ENCODE data around the gene SLC17A7. TPM values are rescaled to one million over a fixed set of nuclear protein-coding genes. Genes with fewer than 3 reads are reported as not detected.

SLC17A7 gene
- total RNA-seq, 2 experiments from 2014 or later: 0.07 to 0.14 TPM

DNA sequence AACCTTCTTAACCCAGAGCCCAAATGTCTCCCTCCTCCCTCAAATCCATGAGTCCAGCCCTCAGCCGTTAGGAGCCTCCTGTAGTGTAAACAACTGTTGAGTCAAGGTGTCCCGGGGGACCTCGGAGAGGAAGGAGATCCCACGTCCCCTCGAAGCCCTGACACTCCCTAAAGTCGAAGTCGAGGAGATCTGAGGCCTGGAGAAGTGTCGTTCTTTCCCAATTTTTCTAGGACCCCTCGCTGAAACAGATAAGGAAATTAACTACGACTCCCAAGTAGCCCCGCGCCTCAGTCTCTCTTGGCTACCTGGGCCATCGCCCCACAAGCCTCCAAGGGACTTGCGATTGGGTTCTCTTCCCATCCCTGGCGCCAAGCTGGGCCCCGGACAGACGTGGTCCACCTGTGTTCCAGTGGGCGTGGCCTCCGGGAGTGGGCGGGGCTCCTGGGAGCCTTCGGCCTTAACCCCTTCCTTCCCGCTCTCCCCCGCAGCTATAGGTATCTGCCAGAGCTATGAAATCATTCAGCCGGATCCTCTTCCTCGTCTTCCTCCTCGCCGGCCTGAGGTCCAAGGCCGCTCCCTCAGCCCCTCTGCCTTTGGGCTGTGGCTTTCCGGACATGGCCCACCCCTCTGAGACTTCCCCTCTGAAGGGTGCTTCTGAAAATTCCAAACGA, 15.3 kb downstream of the SLC17A7 start:
- Mint-ChIP-seq H3K4me3 (no peak overlapping the region), H3K36me3 (ENCODE audit: low read depth) (no peaks in the 10 kb centered on the region), H3K27me3 (peaks cover 83% of the 10 kb centered on the region), H3K27ac (no peak overlapping the region), H3K9me3 (ENCODE audit: low read depth) (no peaks in the 10 kb centered on the region), H3K4me1 (peaks cover 50% of the 10 kb centered on the region)
- ATAC-seq (no peak), DNase-seq (peak; percentile 68)
- POLR2A ChIA-PET: interaction anchor here (1.2 kb wide), 1 partner anchor 10 kb away, joined by 4 read pairs; no protein-coding TSS in a partner anchor
- CTCF ChIA-PET: interaction anchor here (0.6 to 1.8 kb wide), 5 partner anchors 10 to 201 kb away, joined by 3 to 7 read pairs (median 3); no protein-coding TSS in a partner anchor
- intact Hi-C loops (cut with DNase I, micrococcal nuclease): no loop called here

DNA sequence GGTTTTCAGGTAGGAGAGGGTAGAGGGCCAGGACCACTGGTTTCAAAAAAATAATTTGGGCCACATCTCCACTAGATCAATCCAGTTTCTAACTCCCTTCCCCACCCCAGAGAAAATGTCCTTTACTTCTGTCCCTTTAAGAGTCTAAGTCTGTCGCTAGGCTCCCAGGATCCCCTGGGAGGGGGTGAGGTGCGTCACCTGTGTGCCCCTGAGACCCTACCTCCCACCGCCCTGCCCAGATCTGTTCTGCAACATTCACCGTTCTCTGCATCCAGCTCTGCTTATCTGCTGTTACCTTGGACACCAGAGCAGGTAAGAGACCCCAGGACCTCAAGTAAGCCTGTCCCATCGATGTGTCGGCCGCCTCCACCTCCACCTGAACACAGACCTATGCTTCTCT, 16.1 kb downstream of the SLC17A7 start, which contains the start of gene GFY:
Gene GFY (plus strand): TSS at position 211 of the 400 bp plus-strand sequence. CDS start 1,043 bp downstream, outside the sequence.
- Mint-ChIP-seq H3K27ac (no peak within 1 kb of the TSS), H3K4me1 (peaks cover 56% of the 10 kb centered on the region), H3K9me3 (ENCODE audit: low read depth) (no peaks in the 10 kb centered on the region), H3K4me3 (no peak within 1 kb of the TSS), H3K27me3 (peaks cover 84% of the 10 kb centered on the region), H3K36me3 (ENCODE audit: low read depth) (no peaks in the 10 kb centered on the region)
- ChIA-PET CTCF (interaction anchor here (0.7 to 1.8 kb wide), 5 partner anchors 11 to 728 kb away, joined by 3 to 7 read pairs (median 4); no protein-coding TSS in a partner anchor), POLR2A (no interaction called here)
- intact Hi-C loops (cut with DNase I, micrococcal nuclease): no loop called here
- DNase-seq (no peak), ATAC-seq (no peak)

DNA sequence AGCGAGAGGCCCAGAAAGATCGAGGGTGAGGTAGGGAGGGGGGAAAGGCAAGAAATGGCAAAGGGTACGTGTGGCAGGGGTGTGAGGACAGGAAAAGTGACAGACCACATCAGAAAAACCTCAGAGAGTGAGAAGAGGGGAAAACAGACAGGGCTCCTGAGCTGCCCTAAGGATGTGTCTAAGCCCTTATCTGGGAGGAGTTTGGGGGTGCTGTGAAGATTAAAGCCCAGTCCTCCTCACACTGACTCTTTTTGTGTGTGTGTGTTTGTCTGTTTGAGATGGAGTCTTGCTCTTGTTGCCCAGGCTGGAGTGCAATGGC, 17.4 kb downstream of the SLC17A7 start:
- Mint-ChIP-seq H3K4me3 (peak overlapping the region; percentile 15), H3K9me3 (ENCODE audit: low read depth) (no peaks in the 10 kb centered on the region), H3K27ac (no peak overlapping the region), H3K4me1 (peaks cover 54% of the 10 kb centered on the region), H3K36me3 (ENCODE audit: low read depth) (no peaks in the 10 kb centered on the region), H3K27me3 (peaks cover 81% of the 10 kb centered on the region)
- intact Hi-C loops (cut with DNase I, micrococcal nuclease): loop anchor here in 1 of 2 experiments (2.0 kb wide), 1 partner anchor 15 kb away; no protein-coding TSS in a partner anchor
- DNase-seq (no peak), ATAC-seq (no peak)
- ChIA-PET POLR2A (no interaction called here), CTCF (interaction anchor here (0.6 to 1.6 kb wide), 3 partner anchors 9 to 713 kb away, joined by 3 to 6 read pairs (median 3); no protein-coding TSS in a partner anchor)

DNA sequence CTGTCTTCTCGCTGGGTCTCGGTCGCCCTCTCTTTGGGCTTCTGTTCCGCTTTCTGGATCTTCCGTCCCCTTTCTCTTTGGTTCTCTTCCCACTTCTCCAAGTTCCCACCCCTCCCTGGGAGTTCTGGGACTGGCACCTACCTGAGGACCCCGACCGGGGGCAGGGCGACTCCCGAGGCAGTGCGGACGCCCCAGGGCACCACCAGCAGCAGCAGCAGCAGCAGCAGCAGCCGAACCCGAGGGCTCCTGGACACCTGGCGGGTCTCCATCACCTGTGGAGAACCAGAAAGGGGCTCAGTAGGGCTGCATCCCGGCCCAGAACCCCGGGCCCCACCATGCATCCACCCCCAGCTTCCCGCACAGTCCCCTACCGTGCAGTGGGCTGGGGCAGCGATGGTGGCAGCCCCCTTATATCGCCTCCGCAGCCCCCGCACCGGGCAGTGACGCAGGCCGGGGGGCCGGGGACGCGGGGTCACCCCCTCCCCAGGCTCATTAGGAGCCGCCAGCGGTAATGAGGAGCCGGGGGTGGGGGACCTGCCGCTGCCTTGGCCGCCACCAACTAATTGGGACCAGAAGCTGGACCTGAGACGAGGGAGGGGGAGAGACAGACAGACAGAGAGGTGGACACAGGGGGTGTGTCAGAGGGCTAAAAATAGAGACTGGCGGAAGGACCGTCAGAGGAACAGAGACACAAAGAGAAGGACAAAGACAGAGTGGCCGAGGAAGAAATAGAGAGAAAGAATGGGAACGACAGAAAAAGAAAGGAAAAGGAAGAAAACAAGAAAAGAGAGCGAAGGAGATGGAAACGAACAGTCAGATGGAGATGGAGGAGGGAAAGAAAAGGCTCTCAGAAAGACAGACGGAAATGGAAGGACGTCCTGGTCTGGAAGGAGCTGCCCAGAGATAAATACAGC, 18.0 kb downstream of the SLC17A7 start, which contains the start of gene PTH2:
Gene PTH2 (minus strand): TSS at position 371 of the 914 bp plus-strand sequence. CDS start 102 bp downstream, at position 269.
- H3K4me1 Mint-ChIP-seq: peaks cover 50% of the 10 kb centered on the region
- CTCF ChIA-PET: interaction anchor here (0.6 to 1.6 kb wide), 3 partner anchors 8 to 713 kb away, joined by 3 to 6 read pairs (median 3); no protein-coding TSS in a partner anchor
- no peak for ATAC-seq

DNA sequence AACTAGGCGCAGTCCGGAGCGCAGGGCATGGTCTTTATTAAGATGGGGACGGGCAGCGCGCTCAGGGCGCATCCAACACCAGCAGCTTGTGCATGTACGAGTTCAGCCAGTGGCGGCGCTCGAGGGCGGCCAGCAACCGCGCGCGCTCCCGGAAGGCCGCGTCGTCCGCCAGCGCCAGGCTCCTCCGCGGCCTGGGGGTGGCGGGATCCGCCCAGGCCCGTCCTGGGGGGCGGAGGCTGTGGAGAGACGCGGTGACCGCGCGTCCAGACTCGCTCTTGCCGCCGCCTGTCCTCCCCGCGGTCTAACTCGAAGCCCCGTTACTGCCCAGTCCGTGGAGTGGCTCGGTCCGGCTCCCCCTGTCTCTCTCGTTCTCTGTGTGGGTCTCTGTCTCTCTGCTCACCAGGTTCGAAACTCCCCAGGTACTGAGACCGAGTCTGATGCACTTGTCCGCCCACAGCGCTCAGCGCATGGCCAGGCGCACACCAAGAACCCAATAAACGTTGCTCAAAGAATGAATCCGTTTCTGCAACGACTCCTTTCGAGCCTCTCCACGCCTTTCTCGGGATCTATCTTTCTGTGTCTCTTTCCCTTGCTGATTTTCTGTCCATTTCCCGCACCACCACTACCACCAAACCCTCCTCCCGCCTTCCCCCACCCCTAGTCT, 18.8 kb downstream of the SLC17A7 start:
- intact Hi-C loops (cut with DNase I, micrococcal nuclease): loop anchor here (1.0 to 2.0 kb wide), 3 partner anchors 14 to 59 kb away; partner anchors contain the start of gene DKKL1 (in 1 of the 2)
- Mint-ChIP-seq H3K9me3 (ENCODE audit: low read depth) (no peaks in the 10 kb centered on the region), H3K36me3 (ENCODE audit: low read depth) (no peaks in the 10 kb centered on the region), H3K27me3 (peaks cover 72% of the 10 kb centered on the region), H3K4me3 (peak overlapping the region; percentile 57), H3K27ac (no peak overlapping the region), H3K4me1 (peaks cover 43% of the 10 kb centered on the region)
- peak; percentile 83 for DNase-seq
- peak; percentile 77 for ATAC-seq
- ChIA-PET POLR2A (no interaction called here), CTCF (interaction anchor here (0.8 to 1.9 kb wide), 4 partner anchors 14 to 161 kb away, joined by 3 to 5 read pairs (median 4); no protein-coding TSS in a partner anchor)

More for the DNA sequence above, 18.0 kb downstream of the SLC17A7 start, which contains the start of gene PTH2:
- intact Hi-C loops (cut with DNase I, micrococcal nuclease): loop anchor here in 1 of 2 experiments (2.0 kb wide), 1 partner anchor 15 kb away; no protein-coding TSS in a partner anchor
- Mint-ChIP-seq H3K9me3 (ENCODE audit: low read depth) (no peaks in the 10 kb centered on the region), H3K4me3 (peak within 1 kb of the TSS; percentile 57), H3K36me3 (ENCODE audit: low read depth) (no peaks in the 10 kb centered on the region), H3K27me3 (peaks cover 78% of the 10 kb centered on the region), H3K27ac (no peak within 1 kb of the TSS)
- POLR2A ChIA-PET: no interaction called here
- no peak for DNase-seq

DNA sequence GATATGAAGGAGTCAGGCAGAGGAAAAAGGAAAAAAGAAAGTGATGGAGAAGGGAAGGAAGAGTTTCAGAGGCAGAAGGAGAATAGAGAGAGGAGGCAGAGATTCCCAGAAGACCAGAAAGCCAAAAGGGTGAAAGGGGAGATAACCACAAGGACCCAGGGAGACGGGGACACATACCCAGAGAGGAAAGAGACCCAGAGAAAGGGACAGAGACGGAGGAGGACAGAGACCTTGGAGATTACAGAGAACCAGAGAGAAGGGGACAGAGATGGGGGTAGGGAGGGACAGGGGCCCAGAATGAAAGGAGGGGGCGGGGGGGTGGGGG, 19.5 kb downstream of the SLC17A7 start:
- ChIA-PET CTCF (interaction anchor here (0.8 to 1.9 kb wide), 4 partner anchors 13 to 160 kb away, joined by 3 to 5 read pairs (median 4); no protein-coding TSS in a partner anchor), POLR2A (no interaction called here)
- Mint-ChIP-seq H3K9me3 (ENCODE audit: low read depth) (no peaks in the 10 kb centered on the region), H3K4me1 (peaks cover 38% of the 10 kb centered on the region), H3K27me3 (peaks cover 66% of the 10 kb centered on the region), H3K27ac (no peak overlapping the region), H3K36me3 (ENCODE audit: low read depth) (no peaks in the 10 kb centered on the region), H3K4me3 (no peak overlapping the region)
- intact Hi-C loops (cut with DNase I, micrococcal nuclease): loop anchor here (1.0 to 2.0 kb wide), 3 partner anchors 13 to 59 kb away; partner anchors contain the start of gene DKKL1 (in 1 of the 2)
- ATAC-seq (no peak), DNase-seq (no peak)

DNA sequence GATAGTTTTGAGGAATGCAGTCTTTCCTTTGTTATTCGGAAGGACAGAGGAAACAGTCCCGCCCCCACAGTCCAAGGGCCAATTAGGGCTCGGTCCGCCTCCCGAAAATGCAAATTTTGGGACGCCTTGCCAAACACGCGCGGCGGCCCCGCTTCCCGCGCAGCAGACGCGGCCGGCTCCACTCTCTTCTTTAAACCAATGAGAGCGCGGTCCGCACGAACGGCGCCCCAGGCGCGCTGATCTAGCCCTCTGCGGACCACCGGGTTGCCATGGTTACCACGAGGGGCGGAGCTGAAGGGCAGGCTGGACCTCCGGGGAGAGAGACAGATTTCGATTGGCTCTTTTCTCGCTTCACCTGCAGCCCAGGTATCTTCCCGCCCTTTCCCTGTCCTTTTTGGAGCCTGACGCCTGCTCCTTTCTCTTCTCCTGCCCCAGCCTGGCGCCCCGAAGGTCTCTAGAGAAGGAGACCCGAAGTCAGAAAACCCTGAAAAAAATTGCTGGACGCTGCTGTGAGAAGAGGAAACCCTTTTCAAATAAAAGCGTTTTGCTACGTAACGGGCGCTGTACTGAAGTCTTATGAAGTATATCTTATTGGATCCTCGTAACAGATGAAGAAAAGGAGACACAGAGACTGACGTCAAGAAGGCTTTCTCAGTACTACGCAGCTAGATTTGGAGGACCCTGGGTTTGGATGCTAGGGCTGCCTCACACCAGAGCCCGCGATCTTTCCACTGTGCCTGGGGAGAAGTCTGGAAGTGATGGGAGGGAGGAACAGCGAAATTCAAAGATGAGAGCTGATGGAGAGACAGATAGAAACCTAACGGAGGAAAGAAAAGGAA, 20.1 kb downstream of the SLC17A7 start:
- CTCF ChIA-PET: interaction anchor here (0.5 to 1.9 kb wide), 7 partner anchors 10 to 1786 kb away, joined by 3 to 5 read pairs (median 3); no protein-coding TSS in a partner anchor
- intact Hi-C loops (cut with DNase I, micrococcal nuclease): no loop called here
- ATAC-seq: peak; percentile 51
- Mint-ChIP-seq H3K36me3 (ENCODE audit: low read depth) (no peaks in the 10 kb centered on the region), H3K9me3 (ENCODE audit: low read depth) (no peaks in the 10 kb centered on the region), H3K27me3 (peaks cover 60% of the 10 kb centered on the region), H3K27ac (no peak overlapping the region), H3K4me3 (peak overlapping the region; percentile 14), H3K4me1 (peaks cover 32% of the 10 kb centered on the region)
- POLR2A ChIA-PET: no interaction called here
- peak; percentile 73 for DNase-seq

DNA sequence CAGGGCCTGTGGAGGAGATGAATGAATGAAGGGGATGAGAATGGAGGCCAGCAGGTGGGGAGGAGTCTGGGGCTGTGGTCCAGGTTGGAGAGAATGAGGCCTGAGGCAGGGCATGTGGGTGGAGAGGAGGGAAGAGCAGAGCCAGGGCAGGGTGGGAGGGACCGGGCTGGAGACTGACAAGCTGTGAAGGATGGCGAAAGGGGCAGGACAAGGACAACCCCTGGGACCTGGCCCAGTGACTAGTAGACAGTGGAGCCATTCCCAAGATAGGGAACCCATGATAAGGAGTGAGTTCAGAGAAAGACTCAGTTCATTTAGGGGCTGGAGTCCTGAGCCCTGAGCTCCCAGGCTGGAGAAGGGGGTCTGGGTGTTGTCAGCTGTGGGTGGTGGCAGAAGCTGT, 21.1 kb downstream of the SLC17A7 start:
- Mint-ChIP-seq H3K27me3 (peaks cover 50% of the 10 kb centered on the region), H3K9me3 (ENCODE audit: low read depth) (no peaks in the 10 kb centered on the region), H3K4me3 (no peak overlapping the region), H3K27ac (no peak overlapping the region), H3K36me3 (ENCODE audit: low read depth) (no peaks in the 10 kb centered on the region), H3K4me1 (peaks cover 32% of the 10 kb centered on the region)
- ChIA-PET CTCF (interaction anchor here (0.5 to 1.9 kb wide), 5 partner anchors 9 to 1787 kb away, joined by 3 to 9 read pairs (median 3); no protein-coding TSS in a partner anchor), POLR2A (interaction anchor here (0.5 kb wide), 1 partner anchor 39 kb away, joined by 3 read pairs; no protein-coding TSS in a partner anchor)
- no peak for DNase-seq
- no peak for ATAC-seq
- intact Hi-C loops (cut with DNase I, micrococcal nuclease): no loop called here

DNA sequence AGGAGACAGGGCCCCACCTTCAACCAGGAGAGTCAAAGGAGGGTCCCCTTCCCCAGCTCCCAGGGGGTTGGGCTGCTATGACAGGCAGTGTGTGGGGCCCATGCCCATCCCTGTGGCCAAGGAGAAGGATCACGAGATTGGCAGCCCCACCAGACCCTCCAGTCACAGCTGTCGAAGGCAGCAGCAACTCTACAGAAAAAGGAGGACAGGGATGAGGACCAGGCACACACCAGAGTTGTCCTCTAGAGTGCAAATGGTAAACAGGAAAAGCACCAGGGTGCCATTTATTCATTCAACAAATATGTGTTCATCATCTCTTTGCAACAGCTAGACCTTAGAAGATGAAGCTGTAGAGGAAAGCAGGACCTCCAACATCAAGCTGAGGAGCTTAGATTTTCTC, 22.2 kb downstream of the SLC17A7 start:
- Mint-ChIP-seq H3K4me3 (no peak overlapping the region), H3K27ac (no peak overlapping the region)
- POLR2A ChIA-PET: no interaction called here

DNA sequence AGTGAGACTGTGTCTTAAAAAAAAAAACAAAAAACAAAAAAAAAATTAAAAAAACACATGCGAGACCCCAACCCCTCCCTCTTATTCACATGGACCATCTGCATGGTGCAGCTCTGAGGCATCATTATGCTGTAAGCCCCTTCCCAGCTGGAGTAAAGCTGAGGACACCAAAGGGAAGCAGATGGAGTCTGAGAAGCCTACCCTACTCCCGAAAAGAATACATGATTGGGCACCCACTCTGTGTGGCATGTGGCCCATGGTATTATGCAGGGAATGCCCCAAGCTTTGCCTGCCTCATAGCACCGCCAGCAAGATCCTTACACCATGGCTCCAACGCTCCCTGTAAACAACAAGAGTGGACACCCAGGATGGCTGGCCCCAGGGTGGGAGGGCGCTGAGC, 22.8 kb downstream of the SLC17A7 start:
- intact Hi-C loops (cut with DNase I, micrococcal nuclease): no loop called here
- no peak overlapping the region for H3K27ac Mint-ChIP-seq
- H3K9me3 Mint-ChIP-seq (ENCODE audit: low read depth): no peaks in the 10 kb centered on the region
- H3K4me1 Mint-ChIP-seq: peaks cover 23% of the 10 kb centered on the region
- CTCF ChIA-PET: interaction anchor here (0.7 to 1.9 kb wide), 5 partner anchors 9 to 163 kb away, joined by 3 to 9 read pairs (median 3); no protein-coding TSS in a partner anchor
- no peak overlapping the region for H3K4me3 Mint-ChIP-seq
- peaks cover 38% of the 10 kb centered on the region for H3K27me3 Mint-ChIP-seq
- POLR2A ChIA-PET: no interaction called here
- DNase-seq (no peak), ATAC-seq (no peak)
- H3K36me3 Mint-ChIP-seq (ENCODE audit: low read depth): no peaks in the 10 kb centered on the region

More for the DNA sequence above, 22.2 kb downstream of the SLC17A7 start:
- CTCF ChIA-PET: interaction anchor here (0.7 to 1.9 kb wide), 4 partner anchors 9 to 79 kb away, joined by 3 to 9 read pairs (median 4); no protein-coding TSS in a partner anchor
- peaks cover 44% of the 10 kb centered on the region for H3K27me3 Mint-ChIP-seq
- H3K9me3 Mint-ChIP-seq (ENCODE audit: low read depth): no peaks in the 10 kb centered on the region
- H3K36me3 Mint-ChIP-seq (ENCODE audit: low read depth): no peaks in the 10 kb centered on the region
- ATAC-seq (no peak), DNase-seq (no peak)
- peaks cover 29% of the 10 kb centered on the region for H3K4me1 Mint-ChIP-seq
- intact Hi-C loops (cut with DNase I, micrococcal nuclease): no loop called here

Data from activated CD4-positive, alpha-beta T cell treated with anti-CD3 and anti-CD28 coated beads for 36 hours (primary cell).